GM12873 (cell line): ENCODE data around the gene ZNF628.
A peak's percentile ranks its signal among the peaks of the same experiment; 100 is the strongest.

Experiments
- CTCF ChIP-seq: IDR thresholded peaks from 2 replicates; pipeline ENCODE4 v1.5.1; 2012; ENCODE audit warnings: low read depth, mild to moderate bottlenecking, moderate library complexity, low read length, control low read depth; ENCODE audit not compliant: insufficient read depth; ENCODE audit errors: missing control alignments

Gene ZNF628

GRCh38 chr19:55502197-55502952 is 26.0 kb downstream of the ZNF628 start:
- TF ChIP-seq CTCF: no peak

GRCh38 chr19:55503157-55503501 is 26.7 kb downstream of the ZNF628 start:
- no peak for TF ChIP-seq CTCF

GRCh38 chr19:55503502-55504251 is 27.3 kb downstream of the ZNF628 start:
- TF ChIP-seq CTCF: peak; percentile 97

- no peak for TF ChIP-seq CTCF
Measured at GRCh38 chr19:55504252-55504603, 27.8 kb downstream of the ZNF628 start.

GRCh38 chr19:55504981-55505380 is 28.6 kb downstream of the ZNF628 start:
- TF ChIP-seq CTCF: no peak

- TF ChIP-seq CTCF: no peak
Measured at GRCh38 chr19:55508120-55508519, 31.7 kb downstream of the ZNF628 start.

- peak; percentile 88 for TF ChIP-seq CTCF
Measured at GRCh38 chr19:55516878-55517620, 40.6 kb downstream of the ZNF628 start.
